ENCODE results near the gene MPDU1. TPM values are rescaled to one million over a fixed set of nuclear protein-coding genes. Genes with fewer than 3 reads are reported as not detected.

The MPDU1 gene
- total and polyA plus RNA-seq, 2 of the 13 experiments (the other 11 are each of a cell fraction or from before 2014, with no cell fraction given) = 112 to 167 TPM

DNA sequence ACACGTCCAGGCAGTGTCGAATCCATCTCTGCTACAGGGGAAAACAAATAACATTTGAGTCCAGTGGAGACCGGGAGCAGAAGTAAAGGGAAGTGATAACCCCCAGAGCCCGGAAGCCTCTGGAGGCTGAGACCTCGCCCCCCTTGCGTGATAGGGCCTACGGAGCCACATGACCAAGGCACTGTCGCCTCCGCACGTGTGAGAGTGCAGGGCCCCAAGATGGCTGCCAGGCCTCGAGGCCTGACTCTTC lies 11.4 kb upstream of the MPDU1 start (continued):
- TF ChIP-seq ZFP37 (CRISPR knock-in tag; IDR thresholded peaks at IDR 0.05; ENCODE audit: borderline replicate concordance) = 0 out of 2 replicates have a peak, but pooled peaks have one; percentile 46
- TF ChIP-seq TRIM24 (CRISPR knock-in tag; IDR thresholded peaks at IDR 0.05) = no peak
- peak; percentile 73; the same call in 1 of the 2 replicates for TF ChIP-seq ZNF770 (CRISPR knock-in tag; IDR thresholded peaks at IDR 0.05)
- TF ChIP-seq ZNF383 (CRISPR knock-in tag; IDR thresholded peaks at IDR 0.05; ENCODE audit: borderline replicate concordance) = no peak
- no peak for TF ChIP-seq ATM (IDR thresholded peaks at IDR 0.05; ENCODE audit: borderline replicate concordance)
- no peak for TF ChIP-seq ZBTB40 (IDR thresholded peaks at IDR 0.05)
- TF ChIP-seq ZBTB40 (CRISPR knock-in tag; IDR thresholded peaks at IDR 0.05) = no peak
- no peak for TF ChIP-seq GZF1 (CRISPR knock-in tag; IDR thresholded peaks at IDR 0.05)
- TF ChIP-seq ZNF543 (CRISPR knock-in tag; IDR thresholded peaks at IDR 0.05) = no peak
- no peak for TF ChIP-seq HOXA7 (CRISPR knock-in tag; IDR thresholded peaks at IDR 0.05)
- TF ChIP-seq MIER2 (CRISPR knock-in tag; IDR thresholded peaks at IDR 0.05) = 0 out of 2 replicates have a peak, but pooled peaks have one; percentile 18
- no peak for TF ChIP-seq SRSF4 (IDR thresholded peaks at IDR 0.05; ENCODE audit: low read depth, low read length, poor library complexity, severe bottlenecking)
- TF ChIP-seq TCF7 (IDR thresholded peaks at IDR 0.05; ENCODE audit: low read depth) = no peak
- TF ChIP-seq CEBPB (IDR thresholded peaks at IDR 0.05; ENCODE audit: borderline replicate concordance, low read depth, low read length) = no peak
- TF ChIP-seq MAFK (conservative IDR thresholded peaks at IDR 0.05 in 1 of 2, IDR thresholded peaks at IDR 0.05 in 1 of 2; ENCODE audit: low read length in 2 of 2) = no peak
- TF ChIP-seq ZNF766 (CRISPR knock-in tag; IDR thresholded peaks at IDR 0.05; ENCODE audit: borderline replicate concordance) = peak; percentile 93; the same call in 1 of the 2 replicates
- TF ChIP-seq RXRB (CRISPR knock-in tag; IDR thresholded peaks at IDR 0.05; ENCODE audit: borderline replicate concordance) = peak; percentile 68; the same call in 1 of the 2 replicates
- TF ChIP-seq ZNF724P (CRISPR knock-in tag; IDR thresholded peaks at IDR 0.05; ENCODE audit: borderline replicate concordance) = no peak; the same call in 1 of the 2 replicates
- no peak for TF ChIP-seq ZNF451 (CRISPR knock-in tag; IDR thresholded peaks at IDR 0.05)
- TF ChIP-seq ZIK1 (CRISPR knock-in tag; IDR thresholded peaks at IDR 0.05; ENCODE audit: borderline replicate concordance, low read depth) = peak; percentile 69; the same call in 1 of the 2 replicates
- TF ChIP-seq KLF12 (CRISPR knock-in tag; IDR thresholded peaks at IDR 0.05; ENCODE audit: borderline replicate concordance) = peak; percentile 60; the same call in 1 of the 2 replicates
- no peak for TF ChIP-seq MAFG (CRISPR knock-in tag; IDR thresholded peaks at IDR 0.05)

All from HepG2 (cell line).